ENCODE results near the gene C17orf75.

Gene C17orf75

GRCh38 chr17:32348483-32348800 is 6.5 kb upstream of the C17orf75 start:
- peaks cover 17 to 22% of the 10 kb centered on the region in 2 experiments for H3K36me3 ChIP-seq (ENCODE audit: control insufficient read depth in 2 of 2, insufficient read depth in 1 of 2, low read length in 2 of 2)
- ChIA-PET POLR2A (interaction anchor here (0.6 to 0.7 kb wide), 3 partner anchors 85 to 451 kb away, joined by 3 to 6 read pairs (median 4); no protein-coding TSS in a partner anchor), CTCF (interaction anchor here (0.6 to 0.8 kb wide), 3 partner anchors 31 to 96 kb away, joined by 3 to 4 read pairs (median 3); no protein-coding TSS in a partner anchor)
- no peak overlapping the region for H3K27ac ChIP-seq (ENCODE audit: extremely low read depth, low read depth, low read length)
- no peaks in the 10 kb centered on the region for H3K9me3 ChIP-seq (ENCODE audit: control insufficient read depth, insufficient read depth, low read depth, low read length)
- TF ChIP-seq ZNF843 (tag by site-specific recombination; IDR thresholded peaks at IDR 0.05) (no peak), RBAK (tag by site-specific recombination; IDR thresholded peaks at IDR 0.05) (no peak), GLI2 (tag by site-specific recombination; IDR thresholded peaks at IDR 0.05; ENCODE audit: borderline replicate concordance, low read depth) (no peak)
- TF ChIP-seq, protein P1, sequence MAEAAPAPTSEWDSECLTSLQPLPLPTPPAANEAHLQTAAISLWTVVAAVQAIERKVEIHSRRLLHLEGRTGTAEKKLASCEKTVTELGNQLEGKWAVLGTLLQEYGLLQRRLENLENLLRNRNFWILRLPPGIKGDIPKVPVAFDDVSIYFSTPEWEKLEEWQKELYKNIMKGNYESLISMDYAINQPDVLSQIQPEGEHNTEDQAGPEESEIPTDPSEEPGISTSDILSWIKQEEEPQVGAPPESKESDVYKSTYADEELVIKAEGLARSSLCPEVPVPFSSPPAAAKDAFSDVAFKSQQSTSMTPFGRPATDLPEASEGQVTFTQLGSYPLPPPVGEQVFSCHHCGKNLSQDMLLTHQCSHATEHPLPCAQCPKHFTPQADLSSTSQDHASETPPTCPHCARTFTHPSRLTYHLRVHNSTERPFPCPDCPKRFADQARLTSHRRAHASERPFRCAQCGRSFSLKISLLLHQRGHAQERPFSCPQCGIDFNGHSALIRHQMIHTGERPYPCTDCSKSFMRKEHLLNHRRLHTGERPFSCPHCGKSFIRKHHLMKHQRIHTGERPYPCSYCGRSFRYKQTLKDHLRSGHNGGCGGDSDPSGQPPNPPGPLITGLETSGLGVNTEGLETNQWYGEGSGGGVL (tag by site-specific recombination; IDR thresholded peaks at IDR 0.05) = no peak
- no peak overlapping the region for H3K4me3 ChIP-seq (ENCODE audit: low read depth, low read length)
- H3K4me1 ChIP-seq (ENCODE audit: control insufficient read depth, insufficient read depth, low read length) = peaks cover 7% of the 10 kb centered on the region; the same call in 1 of the 2 replicates

- POLR2A ChIA-PET = no interaction called here
These were observed 4.1 kb upstream of the C17orf75 start for GRCh38 chr17:32345951-32346600.

DNA sequence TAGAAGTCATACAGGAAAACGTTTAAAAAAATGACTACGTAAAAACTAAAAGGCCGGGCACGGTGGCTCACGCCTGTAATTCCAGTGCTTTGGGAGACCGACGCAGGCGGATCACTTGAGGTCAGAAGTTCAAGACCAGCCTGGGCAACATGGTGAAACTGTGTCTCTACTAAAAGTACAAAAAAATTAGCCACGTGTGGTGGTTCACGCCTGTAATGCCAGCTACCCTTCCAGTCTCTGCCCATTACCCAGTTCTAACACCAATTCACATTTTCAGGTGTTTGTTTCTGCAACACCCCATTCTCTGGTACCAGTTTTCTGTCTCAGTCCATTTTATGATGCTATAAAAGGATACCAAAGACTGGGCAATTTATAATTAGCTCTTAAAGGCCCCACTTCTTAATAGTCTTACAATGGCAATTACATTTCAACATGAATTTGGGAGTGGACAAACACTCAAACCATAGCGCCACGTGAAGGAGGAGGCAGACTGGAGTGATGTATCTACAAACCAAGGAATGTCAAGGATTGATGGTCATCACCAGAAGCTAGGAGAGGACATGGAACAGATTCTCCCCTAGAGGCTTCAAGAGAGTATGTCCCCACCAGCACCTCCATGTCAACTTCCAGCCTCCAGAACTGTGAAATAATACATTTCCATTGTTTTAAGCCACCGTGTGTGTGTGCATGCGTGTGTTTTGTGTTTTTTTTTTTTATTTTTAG is 791 bp upstream of the C17orf75 start:
- Histone ChIP-seq H3K9me3 (ENCODE audit: control insufficient read depth, insufficient read depth, low read depth, low read length) (no peaks in the 10 kb centered on the region), H3K27ac (ENCODE audit: extremely low read depth, low read depth, low read length) (peak overlapping the region; percentile 91), H3K36me3 (ENCODE audit: control insufficient read depth in 2 of 2, insufficient read depth in 1 of 2, low read length in 2 of 2) (peaks cover 23 to 26% of the 10 kb centered on the region in 2 experiments), H3K4me1 (ENCODE audit: control insufficient read depth, insufficient read depth, low read length) (peaks cover 10% of the 10 kb centered on the region), H3K4me3 (ENCODE audit: low read depth, low read length) (no peak overlapping the region)
- CTCF ChIA-PET = interaction anchor here (0.6 to 0.8 kb wide), 3 partner anchors 21 to 316 kb away, joined by 3 to 7 read pairs (median 5); partner anchors contain the start of gene PSMD11
- TF ChIP-seq ZNF555 (tag by site-specific recombination; conservative IDR thresholded peaks at IDR 0.05) (no peak), SCRT1 (tag by site-specific recombination; IDR thresholded peaks at IDR 0.05; ENCODE audit: borderline replicate concordance) (no peak), ZNF10 (tag by site-specific recombination; IDR thresholded peaks at IDR 0.05) (no peak), ZNF837 (tag by site-specific recombination; IDR thresholded peaks at IDR 0.05) (no peak), ZNF521 (tag by site-specific recombination; IDR thresholded peaks at IDR 0.05) (no peak)
- POLR2A ChIA-PET = interaction anchor here (1.0 kb wide), 1 partner anchor 8 kb away, joined by 4 read pairs; no protein-coding TSS in a partner anchor

More at GRCh38 chr17:32345951-32346600, 4.1 kb upstream of the C17orf75 start:
- Histone ChIP-seq H3K4me3 (ENCODE audit: low read depth, low read length) (no peak overlapping the region), H3K36me3 (ENCODE audit: control insufficient read depth in 2 of 2, insufficient read depth in 1 of 2, low read length in 2 of 2) (no peaks in the 10 kb centered on the region), H3K9me3 (ENCODE audit: control insufficient read depth, insufficient read depth, low read depth, low read length) (no peaks in the 10 kb centered on the region), H3K4me1 (ENCODE audit: control insufficient read depth, insufficient read depth, low read length) (peaks cover 7% of the 10 kb centered on the region), H3K27ac (ENCODE audit: extremely low read depth, low read depth, low read length) (no peak overlapping the region)
- TF ChIP-seq BCL11B (tag by site-specific recombination; IDR thresholded peaks at IDR 0.05; ENCODE audit: low read depth) (no peak), ZNF292 (tag by site-specific recombination; IDR thresholded peaks at IDR 0.05; ENCODE audit: borderline replicate concordance, low read depth) (no peak), ZFHX2 (tag by site-specific recombination; conservative IDR thresholded peaks at IDR 0.05) (peak; percentile 43; the same call in 1 of the 2 replicates), ZNF426 (tag by site-specific recombination; IDR thresholded peaks at IDR 0.05) (no peak), PBX3 (CRISPR knock-in tag; IDR thresholded peaks at IDR 0.05) (no peak), ZNF157 (tag by site-specific recombination; IDR thresholded peaks at IDR 0.05) (no peak), ZNF837 (tag by site-specific recombination; IDR thresholded peaks at IDR 0.05) (no peak)
- TF ChIP-seq, protein P2, sequence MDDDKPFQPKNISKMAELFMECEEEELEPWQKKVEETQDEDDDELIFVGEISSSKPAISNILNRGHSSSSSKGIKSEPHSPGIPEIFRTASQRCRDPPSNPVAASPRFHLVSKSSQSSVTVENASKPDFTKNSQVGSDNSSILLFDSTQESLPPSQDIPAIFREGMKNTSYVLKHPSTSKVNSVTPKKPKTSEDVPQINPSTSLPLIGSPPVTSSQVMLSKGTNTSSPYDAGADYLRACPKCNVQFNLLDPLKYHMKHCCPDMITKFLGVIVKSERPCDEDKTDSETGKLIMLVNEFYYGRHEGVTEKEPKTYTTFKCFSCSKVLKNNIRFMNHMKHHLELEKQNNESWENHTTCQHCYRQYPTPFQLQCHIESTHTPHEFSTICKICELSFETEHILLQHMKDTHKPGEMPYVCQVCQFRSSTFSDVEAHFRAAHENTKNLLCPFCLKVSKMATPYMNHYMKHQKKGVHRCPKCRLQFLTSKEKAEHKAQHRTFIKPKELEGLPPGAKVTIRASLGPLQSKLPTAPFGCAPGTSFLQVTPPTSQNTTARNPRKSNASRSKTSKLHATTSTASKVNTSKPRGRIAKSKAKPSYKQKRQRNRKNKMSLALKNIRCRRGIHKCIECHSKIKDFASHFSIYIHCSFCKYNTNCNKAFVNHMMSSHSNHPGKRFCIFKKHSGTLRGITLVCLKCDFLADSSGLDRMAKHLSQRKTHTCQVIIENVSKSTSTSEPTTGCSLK (tag by site-specific recombination; IDR thresholded peaks at IDR 0.05) = no peak
- CTCF ChIA-PET = interaction anchor here (1.0 kb wide), 1 partner anchor 93 kb away, joined by 3 read pairs; no protein-coding TSS in a partner anchor

All from HEK293 (cell line).